GM19324 (cell line): ENCODE results near the gene RNF31.
A peak's percentile ranks its signal among the peaks of the same experiment; 100 is the strongest.
"Not testable (repeated sequence)": the region's sequence is repeated elsewhere in the genome, so short reads cannot be mapped to it uniquely, and the experiment has no call there.

Experiments
- ATAC-seq: cut with Tn5 transposase; IDR thresholded peaks from one replicate; pipeline ENCODE4 v1.9.1; 2021; ENCODE audit warnings: mild to moderate bottlenecking, moderate library complexity; ENCODE audit not compliant: unreplicated experiment, low FRiP score

RNF31 gene

GRCh38 chr14:24195186-24196070 lies 48.1 kb downstream of the RNF31 start, which contains the start of gene TM9SF1:
TM9SF1 (minus strand) TSS chr14:24195441; CDS start chr14:24195019, 422 bp downstream.
- peak; percentile 88 for ATAC-seq

GRCh38 chr14:24196071-24197055 lies 49.1 kb downstream of the RNF31 start:
- peak; percentile 4 for ATAC-seq

- ATAC-seq, result no peak
Measured at GRCh38 chr14:24197056-24197450, 49.8 kb downstream of the RNF31 start.

GRCh38 chr14:24198814-24199524 lies 51.7 kb downstream of the RNF31 start:
- no peak for ATAC-seq

GRCh38 chr14:24202538-24202937 lies 55.2 kb downstream of the RNF31 start:
- ATAC-seq, result not testable (repeated sequence)

- ATAC-seq, result not testable (repeated sequence)
Measured at GRCh38 chr14:24203249-24203886, 56.1 kb downstream of the RNF31 start.

- ATAC-seq, result no peak
Measured at GRCh38 chr14:24204163-24205146, 57.2 kb downstream of the RNF31 start.

- no peak for ATAC-seq
Measured at GRCh38 chr14:24206260-24207103, 59.2 kb downstream of the RNF31 start.

- ATAC-seq, result no peak
Measured at GRCh38 chr14:24207104-24207551, 59.8 kb downstream of the RNF31 start.

- ATAC-seq, result no peak
Measured at GRCh38 chr14:24207625-24208024, 60.3 kb downstream of the RNF31 start.
